Limb (tissue), 2 donors: Measurements from ENCODE around the gene MAP2K5.

Experiments used
- DNase-seq, 2 donors: peaks; one replicate each; pipeline ENCODE4 v3.0.0-alpha.2; 2016; ENCODE audit errors: extremely low spot score in 2 of 2

Gene MAP2K5

DNA sequence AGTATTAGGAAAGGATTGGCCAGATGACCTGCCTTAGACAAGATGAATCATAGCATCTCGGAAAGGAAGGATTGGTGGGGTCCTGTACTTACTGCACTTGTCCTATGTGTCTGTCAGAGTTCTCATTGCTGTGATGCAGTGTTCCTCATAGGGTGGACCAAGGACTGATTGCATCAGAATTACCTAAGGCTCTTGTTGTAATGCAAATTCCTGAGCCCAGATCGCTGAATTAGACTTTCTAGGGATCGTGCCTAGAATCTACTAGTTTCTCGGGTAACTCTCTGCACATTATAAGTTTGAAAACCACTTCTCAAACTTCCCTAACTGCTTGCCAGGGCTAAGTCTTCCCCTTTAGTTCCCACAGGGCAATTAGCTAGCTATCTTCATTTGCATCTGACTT is 207.9 kb downstream of the MAP2K5 start:
- DNase-seq = no peak

DNA sequence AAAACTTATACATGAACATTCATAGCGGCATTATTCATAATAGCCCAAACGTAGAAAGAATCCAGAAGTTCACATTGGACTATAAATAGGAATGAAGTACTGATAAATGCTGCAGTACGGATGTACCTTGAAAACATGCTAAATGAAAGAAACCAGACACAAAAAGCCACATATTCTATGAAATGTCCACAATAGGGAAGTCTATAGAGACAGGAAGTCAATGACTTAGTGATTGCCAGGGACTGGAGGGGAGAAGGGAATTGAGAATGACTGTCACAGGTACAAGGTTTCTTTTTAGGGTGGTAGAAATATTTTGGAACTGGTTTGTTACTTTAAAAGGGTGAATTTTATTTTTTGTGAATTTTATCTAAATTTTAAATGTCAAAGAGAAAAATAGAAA is 211.4 kb downstream of the MAP2K5 start:
- DNase-seq = no peak

DNA sequence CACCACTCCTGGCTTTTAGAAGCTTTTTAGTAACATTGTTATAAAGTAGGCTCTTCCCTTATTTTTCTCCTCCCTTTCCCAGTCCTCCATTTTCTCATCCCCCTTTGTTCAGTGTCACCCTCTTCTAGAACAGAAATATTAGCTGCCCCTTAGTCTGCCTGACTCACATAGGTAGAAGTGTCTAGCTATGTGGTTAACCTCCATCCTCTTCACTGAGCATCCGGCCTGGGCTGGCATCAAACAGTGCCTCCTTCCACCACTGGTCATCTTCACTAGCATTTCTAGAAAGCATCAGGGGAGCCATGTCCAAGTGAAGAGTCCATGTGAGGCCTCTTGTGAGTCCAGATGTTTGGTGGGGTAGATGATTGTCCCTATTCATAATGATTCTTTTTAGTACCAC is 212.8 kb downstream of the MAP2K5 start:
- no peak for DNase-seq

DNA sequence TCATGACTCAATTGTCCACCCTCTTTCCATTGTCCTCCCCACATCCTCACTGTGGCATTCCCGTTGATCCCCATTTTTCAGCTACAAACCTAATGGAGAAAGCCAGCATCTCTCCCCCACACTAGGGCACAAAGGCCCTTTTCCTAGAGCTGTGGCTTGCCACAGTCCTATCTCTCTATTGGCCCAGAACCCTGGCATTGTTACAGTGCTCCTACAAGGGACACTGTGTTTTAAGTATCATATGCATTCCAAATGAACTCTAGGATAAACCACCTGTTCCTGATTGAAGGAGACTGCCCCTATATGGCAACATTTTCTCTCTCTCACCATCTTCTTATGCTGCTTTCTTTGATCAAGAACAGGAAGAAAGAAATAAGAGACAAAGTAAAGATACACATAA is 213.4 kb downstream of the MAP2K5 start:
- DNase-seq = no peak

DNA sequence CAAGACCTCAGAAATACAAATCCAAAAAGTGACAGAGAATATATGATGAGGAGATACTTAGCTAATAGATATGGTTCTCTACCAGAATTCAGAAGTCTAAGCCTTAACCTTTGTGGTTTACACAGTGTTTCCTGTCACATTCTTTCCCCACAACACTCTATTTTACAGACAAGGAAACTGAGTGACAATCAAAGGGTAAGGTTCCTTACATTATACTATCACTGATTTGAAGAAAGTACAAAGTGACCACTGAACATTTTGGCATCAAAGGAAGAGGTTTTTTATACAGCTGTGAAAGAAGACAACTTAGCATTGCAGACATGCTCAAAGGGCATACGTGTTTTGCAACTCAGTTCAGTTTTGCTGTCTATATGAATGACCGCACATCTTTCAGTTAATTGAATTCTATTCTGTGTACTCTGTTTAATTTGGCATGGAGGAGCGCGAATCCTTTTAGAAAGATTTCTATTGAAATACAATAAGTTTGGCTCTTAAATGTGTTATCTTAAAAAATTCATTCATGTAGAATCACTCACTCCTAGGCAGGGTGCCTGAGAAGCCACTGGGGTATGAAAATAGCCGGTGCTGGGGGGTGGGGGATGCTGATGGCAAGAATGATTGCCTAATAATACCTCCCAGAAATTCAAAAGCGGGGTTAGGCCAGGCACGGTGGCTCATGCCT is 216.3 kb downstream of the MAP2K5 start:
- DNase-seq = no peak

DNA sequence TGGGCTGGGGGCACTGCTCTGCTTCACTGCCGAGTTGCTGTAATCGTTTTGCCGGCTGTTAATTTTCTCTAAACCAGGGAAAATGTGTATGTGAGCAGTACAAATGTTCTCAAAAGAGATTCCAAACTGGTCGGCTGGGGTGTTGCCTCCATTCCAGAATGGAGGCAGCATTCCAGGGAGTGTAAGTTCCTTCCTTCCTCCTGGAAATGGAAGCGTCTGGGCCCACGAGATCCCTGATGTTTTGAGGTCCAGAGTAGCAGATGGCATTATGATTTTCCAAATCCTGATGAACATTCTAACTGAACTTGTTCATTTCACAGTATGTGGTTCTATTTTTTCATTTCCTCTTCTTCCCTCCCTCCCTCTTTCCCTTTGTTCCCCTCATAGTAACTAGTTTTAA is 218.4 kb downstream of the MAP2K5 start:
- DNase-seq = no peak

DNA sequence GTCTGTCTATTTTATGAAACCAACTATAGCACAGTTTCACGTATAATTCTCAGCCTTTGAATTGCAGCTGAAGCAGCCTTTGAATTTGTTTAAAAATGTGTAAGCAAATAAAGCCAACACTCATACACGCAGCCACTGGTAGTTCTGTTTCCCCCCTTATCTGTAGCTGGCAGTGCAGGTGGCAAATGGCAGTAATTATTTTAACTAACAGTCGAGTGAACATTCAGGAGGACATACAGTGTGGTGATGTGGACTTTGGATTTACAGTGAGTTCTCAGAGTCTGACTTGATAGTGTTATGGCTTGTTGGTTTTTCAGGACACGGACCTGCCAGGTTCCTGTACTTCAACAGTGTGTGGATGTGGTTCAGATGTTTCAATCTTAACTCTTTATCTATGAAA is 218.8 kb downstream of the MAP2K5 start:
- DNase-seq = no peak

DNA sequence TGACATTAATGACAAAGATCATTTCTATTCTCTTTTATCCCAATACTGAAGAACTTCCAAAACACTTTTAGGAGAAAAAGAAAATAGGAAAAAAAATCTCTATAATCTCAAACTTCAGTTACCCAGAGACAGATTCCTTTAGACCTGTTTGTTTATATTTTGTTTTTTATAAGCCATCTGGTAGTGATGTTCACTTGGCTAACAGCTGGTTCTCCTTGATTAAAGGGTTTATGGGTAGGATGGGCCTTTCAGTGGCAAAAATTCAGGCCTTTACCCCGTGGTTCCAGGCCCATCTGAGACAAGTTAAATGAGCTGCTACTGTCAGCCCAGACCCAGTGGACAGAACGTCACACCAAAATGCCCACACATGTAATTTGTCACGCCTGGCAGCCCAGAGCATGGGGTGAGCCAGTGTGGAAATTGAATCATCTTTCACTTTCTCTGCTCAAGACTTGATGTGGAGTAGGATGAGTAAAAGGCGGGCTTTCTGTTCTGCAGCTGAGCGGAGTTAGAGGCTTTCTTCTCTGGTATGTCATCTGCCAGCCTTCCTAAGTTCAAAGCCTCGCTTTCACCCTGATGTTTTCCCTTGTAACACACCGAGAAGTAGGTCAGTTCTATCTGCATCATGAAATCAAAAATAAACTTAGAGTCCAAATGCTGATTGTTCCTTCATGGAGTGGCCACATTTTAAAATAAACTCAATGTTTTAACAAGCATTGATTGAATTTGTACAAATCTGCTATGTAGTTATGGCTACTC is 220.3 kb downstream of the MAP2K5 start:
- DNase-seq = no peak

DNA sequence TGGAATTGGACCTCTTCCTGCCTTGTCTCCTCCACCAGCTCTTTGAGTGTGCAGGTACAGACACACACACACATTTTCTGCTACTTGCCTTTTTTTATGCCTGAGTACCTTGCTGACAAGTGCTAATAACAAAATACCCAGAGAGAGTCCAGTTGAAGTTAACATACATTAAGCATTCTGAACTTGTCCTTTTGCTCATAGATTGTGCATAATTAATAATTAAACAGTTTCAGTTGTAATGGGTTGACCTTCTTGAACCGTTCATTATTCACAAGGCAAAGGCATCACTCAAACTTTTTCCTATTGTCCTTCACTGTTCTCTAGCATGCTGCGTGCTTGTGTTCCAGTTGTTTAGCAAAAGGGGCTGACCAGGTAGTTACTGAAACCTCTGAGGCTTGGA is 223.2 kb downstream of the MAP2K5 start:
- DNase-seq = no peak

DNA sequence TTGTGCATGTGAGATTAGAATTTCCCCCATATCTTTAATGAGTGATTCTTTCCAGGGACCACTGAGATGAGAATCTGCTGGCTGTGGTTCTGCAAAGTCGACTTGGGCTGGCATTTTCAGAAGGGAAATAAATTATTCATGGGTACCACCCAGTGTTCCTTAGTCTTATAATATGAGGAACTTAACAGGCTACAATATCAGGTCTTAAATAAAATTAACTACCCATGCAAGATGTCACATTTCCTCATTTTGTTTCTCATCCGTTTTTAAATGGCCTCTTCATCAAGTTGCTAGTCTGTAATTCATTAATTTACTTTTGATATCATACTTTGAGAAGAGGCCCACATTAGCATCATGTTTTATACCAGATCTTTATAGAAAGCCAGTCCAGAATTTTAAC is 224.5 kb downstream of the MAP2K5 start:
- no peak for DNase-seq

DNA sequence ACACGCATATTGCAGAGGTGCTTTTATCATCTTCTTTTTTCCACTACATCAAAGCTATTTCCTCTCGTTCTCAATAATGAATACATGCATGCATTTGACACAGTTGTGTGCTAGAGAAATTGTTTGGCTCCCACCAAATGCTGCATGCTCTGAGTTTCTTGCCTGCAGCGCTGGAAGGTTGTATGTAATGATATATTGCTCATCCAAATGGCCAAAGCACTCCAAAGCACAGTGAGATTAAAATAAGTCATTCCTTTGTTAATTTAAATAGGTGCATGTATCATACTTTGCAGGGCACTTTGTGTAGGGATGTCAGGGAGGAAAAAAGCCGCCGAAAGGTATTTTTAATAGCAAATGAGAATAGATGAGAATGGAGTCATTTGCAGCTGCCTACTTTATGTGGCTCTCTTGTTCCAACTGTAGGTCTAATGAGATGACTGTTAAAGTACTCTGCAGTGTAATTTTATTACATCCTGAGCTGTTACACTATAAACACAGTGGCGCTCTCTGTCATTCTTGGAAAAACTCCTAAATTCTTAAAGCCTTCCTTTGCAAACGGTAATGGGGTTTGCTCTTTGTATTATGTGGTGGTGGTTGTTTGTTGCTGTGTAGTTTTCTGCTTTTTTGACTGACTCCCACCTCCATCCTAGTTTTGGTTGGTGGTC is 225.9 kb downstream of the MAP2K5 start:
- DNase-seq = no peak

DNA sequence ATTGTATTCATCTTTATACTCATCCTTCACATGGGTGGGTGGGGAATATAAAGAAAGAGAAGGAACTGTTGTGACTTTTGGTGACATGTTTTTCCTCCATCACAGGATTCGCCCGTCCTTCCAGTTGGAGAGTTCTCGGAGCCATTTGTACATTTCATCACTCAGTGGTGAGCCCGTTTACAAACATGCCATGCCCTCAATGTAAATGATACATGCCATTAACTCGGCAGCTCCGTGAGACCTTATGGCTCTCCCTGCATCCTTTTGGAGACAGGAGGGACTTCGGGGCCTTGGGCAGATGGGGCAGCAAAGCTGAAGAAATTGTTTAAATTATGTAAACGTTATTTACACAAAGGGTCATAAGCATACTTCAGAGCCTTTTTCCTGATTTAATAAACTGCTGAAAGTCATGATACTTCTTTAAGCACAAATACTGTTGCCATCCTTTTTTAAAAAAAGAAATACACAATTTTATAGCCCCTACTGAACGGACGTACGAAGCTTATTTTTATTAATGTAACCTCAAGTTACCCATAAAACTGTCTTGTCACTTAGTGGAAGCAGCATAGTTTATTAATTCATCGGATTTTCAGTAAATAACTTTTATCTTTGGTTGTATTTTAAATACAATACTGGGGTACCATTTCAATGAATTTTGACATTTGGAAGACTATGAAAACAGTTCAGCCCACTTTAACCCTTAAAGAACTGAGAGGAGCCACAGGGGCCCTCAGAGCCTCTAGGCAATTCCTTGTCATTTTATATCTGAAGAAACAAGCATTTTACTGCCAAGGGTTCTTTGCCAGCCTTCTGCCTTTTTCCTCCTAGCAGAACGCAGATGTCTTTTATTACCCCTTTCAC is 227.2 kb downstream of the MAP2K5 start:
- no peak for DNase-seq

DNA sequence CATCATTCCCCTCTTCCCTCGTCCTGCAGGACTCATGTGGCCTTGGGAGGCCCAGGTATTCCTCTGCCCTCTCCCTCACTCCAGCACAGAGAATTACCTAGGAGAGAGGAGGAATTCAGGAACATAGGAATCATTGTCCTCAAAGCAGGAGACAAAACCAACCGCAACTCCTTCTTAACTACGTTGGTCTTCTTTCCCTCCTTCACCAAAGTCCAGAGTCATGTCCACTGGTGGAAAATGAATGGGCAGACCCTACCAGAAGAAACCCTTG is 227.8 kb downstream of the MAP2K5 start:
- no peak for DNase-seq

DNA sequence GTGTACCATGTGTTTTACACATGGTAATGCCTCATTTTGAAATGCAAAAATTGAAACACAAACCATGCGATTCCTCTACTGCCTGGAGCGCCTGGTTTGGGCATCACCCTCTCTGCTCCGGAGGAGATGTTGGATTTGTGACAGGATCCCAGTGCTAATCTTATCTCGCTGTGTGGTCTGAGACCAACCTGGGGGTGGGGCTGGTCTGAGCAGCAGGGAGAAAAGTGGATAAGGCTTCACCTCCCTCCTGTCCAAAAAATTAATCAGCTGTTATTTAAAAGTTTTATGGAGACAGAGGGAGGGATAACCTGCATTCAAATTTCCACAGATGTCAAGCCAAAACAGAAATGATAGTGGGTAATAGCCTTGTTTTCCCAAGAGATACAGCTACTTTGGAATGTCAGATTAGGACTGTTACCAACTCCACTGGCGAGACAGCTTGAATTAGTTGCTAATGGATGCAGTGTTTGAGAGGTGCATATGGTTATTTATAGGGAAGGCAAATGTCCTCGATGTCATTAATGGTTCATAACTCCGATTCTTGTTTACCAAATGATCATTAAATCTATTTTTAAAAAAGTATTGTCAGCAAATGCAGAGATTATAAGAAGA is 228.8 kb downstream of the MAP2K5 start:
- DNase-seq = no peak

DNA sequence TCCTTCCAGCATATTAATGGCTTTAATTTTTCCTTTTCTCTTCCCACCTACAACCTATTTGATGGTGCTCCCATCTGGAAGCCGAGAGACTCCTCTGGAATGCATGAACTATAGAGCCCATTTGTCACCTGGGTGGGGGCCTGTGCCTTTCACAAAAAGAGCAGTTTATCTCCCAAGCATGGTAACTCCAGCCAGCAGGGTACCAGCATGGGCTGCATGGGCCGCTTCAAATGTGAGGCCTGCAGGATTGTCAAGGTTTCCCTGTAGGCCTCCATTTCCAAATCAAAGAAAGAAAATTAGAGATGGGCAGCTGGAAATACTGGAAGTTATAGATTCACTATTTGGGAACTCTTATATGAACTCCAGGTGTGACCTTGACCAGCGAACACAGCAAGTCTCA is 232.1 kb downstream of the MAP2K5 start:
- DNase-seq = no peak

DNA sequence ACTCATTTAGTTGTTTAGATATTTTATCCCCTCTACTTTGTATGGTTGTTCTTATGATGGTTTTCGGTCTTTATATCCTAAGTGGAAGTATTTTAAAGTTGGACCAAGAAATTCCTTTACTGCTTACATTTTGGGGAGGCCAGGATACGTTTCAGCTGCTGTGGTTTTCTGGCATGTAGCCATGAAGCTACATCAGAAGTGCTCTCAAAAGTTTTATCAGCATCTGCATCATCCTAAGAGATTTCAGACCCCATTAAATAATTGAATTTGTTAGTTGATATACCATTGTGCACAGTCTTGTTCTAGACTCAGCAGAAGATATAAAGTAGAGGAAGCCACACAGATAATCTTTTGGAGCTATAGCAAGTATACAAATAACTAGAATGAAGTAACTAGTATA is 232.7 kb downstream of the MAP2K5 start:
- no peak for DNase-seq

DNA sequence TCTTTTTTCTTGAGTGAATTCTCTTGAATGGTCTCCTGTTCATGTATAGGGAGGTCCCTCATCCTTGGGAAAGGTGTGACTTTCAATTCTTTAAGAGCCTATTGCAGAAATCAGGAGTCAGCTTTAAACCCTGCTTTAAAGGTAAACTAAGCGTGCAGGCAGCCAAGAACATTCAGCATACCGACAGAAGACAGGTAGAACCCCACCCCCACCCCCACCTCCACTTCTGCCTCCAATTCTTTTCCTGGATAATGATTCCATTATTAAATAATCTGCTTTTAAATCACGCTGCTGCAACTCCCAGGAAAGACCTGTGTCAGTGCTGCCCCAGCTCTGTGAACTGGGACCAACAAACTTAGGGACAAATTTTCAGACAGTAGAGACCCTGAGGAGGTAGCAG is 233.5 kb downstream of the MAP2K5 start:
- DNase-seq = no peak

DNA sequence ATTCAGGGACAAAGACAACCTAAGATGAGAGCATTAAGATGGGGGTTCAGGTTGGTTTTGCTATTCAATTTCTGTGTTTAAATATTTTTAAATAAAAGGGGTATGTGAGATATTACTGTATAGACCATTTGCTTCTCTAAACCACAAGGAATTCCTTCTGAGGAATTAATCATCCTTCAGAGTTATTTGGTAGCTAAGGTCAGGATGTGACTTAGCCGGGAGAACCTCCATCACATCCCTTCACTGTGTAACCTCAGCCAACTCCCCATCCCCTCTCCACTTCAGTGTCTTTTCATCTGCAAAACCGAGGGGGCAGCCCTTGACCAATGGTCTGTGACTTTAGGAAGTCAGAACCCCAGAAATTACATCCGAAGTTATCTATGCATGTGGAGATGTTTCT is 234.1 kb downstream of the MAP2K5 start:
- no peak for DNase-seq

DNA sequence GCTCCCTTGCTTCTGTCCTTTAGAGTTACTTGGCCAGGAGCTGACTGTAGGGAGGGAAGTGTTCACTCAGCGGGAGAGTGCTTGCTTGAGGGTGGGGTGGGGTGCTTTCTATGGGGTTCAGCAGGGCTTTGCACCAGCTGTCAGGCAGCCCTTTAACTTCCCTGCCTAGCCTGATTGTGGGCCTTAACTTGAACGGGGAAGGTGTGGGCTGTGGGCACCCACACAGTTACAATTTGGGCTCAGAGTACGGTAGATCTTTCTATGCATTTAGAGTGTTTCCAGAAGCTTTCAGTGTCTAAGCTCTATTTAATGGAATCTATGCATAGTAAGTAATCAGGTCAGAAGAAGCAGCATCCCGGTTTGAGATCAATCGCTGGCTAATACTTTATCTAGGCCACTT is 234.6 kb downstream of the MAP2K5 start:
- DNase-seq = no peak

DNA sequence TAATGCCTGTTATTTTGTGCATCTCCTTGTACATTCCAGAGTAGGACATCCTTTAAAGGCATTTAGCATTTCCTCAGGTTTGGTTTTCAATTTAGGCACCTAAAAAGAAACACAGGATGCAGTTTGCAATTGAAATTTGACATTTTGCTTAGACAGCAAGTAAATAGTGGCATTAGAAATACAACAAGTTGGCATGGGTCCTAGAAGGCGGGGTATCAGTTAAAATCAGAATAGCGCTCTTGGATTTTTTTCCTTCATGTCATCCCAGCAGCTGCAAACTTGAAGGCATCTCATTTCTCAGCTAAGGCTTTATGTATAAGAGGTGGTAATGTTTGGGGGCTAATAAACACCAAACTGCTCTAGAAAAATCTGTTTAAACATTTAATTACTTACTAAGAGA is 235.3 kb downstream of the MAP2K5 start:
- DNase-seq = no peak

DNA sequence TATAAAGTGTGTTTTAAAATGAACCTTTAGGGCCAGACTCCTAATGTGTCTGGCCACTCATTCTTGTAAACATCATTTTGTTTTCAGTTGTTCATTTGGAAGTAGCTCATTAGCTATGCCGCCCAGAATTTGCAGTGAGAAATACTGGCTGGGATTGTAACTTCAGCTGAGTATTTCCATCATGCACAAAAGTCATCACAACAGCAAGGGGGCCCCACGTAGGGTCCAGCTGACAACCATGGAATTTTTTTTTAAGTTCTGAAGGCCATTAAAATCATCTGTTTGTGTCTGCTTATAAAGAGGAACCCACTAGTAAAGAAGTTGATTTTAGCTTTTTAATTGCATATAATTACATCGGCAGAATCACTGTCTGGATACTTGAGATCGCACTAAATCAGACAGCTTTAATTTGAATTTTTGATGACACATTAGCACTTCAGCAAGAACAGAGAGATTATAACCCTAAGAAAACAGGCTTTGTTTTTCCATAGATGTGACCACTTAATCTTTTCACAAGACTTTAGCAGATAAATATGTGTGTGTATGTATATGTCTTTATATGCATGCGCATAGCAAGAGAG is 236.6 kb downstream of the MAP2K5 start:
- no peak for DNase-seq
